Activated naive CD4-positive, alpha-beta T cell treated with anti-CD3 and anti-CD28 coated beads, Interleukin-2, amount 10 ng/mL, durations not matched to agents 7 days and 5 days (primary cell): Measurements from ENCODE around the gene AIFM2.
"Not testable (repeated sequence)": the region's sequence is repeated elsewhere in the genome, so short reads cannot be mapped to it uniquely, and the experiment has no call there.

Experiments used
- CTCF ChIA-PET: fragments of 350-600 bp; sonication (Branson Sonifier 250); formaldehyde crosslinking; loops from one replicate; lab custom pipeline; 2021; ENCODE audit warnings: antibody characterized with exemption; lab: Charles Lee
- DNase-seq: peaks from one replicate; pipeline ENCODE4 v3.0.0-alpha.2; 2020
- H3K27ac Mint-ChIP-seq: one replicate; pipeline ENCODE4 v1.8.0; 2021; ENCODE audit warnings: mild to moderate bottlenecking, moderate library complexity, mixed read lengths
- H3K27me3 Mint-ChIP-seq: one replicate; pipeline ENCODE4 v1.8.0; 2021; ENCODE audit warnings: mild to moderate bottlenecking, mixed read lengths
- H3K36me3 Mint-ChIP-seq: one replicate; pipeline ENCODE4 v1.8.0; 2021; ENCODE audit warnings: mixed read lengths
- H3K4me1 Mint-ChIP-seq: one replicate; pipeline ENCODE4 v1.8.0; 2021; ENCODE audit warnings: mixed read lengths
- H3K4me3 Mint-ChIP-seq: one replicate; pipeline ENCODE4 v1.8.0; 2021; ENCODE audit warnings: mild to moderate bottlenecking, moderate library complexity, mixed read lengths
- H3K9me3 Mint-ChIP-seq: one replicate; pipeline ENCODE4 v1.8.0; 2021; ENCODE audit warnings: mixed read lengths

The AIFM2 gene

DNA sequence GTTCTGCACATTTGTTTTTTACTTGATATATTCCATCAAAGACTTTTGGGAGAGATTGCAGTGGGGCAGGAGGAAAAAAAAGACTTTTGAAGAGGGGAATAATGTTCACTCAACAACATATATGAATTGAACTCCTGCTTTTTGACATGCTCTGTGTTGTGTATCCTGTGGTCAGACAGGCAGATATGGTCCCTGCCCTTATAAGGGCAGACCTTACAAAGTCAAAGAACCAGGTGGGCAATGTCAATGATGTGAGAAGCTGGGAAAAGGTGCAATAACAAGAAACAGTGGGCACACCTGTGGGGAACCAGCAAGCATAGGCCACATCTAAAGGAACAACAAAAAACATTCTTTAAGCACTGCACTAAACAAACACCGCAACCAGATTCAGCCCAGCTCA is 8.2 kb downstream of the AIFM2 start:
- Mint-ChIP-seq H3K27ac (no peak overlapping the region), H3K4me1 (no peaks in the 10 kb centered on the region), H3K9me3 (no peaks in the 10 kb centered on the region), H3K4me3 (no peak overlapping the region), H3K27me3 (peaks cover 3% of the 10 kb centered on the region), H3K36me3 (no peaks in the 10 kb centered on the region)
- CTCF ChIA-PET: interaction anchor here (1.7 kb wide), 1 partner anchor 9 kb away, joined by 9 read pairs; no protein-coding TSS in a partner anchor
- DNase-seq: no peak

DNA sequence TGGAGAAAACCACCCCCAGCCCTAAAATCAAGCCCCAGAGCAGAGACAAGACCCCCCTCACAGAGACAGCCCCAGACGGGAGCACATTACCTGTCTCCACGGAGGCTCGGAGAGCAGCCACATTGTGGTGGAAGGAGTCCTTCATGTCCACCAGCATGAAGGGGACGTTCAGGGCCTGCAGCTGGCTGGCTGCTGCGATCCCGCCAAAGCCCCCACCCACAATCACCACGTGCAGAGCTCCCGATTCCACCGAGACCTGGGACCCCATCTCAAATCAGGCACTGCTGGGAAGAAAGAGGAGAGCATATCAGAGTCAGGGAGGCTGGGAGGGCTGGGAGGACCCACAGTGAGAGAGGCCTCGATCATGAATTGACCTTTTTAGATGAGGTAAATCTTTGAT is 8.8 kb downstream of the AIFM2 start:
- H3K4me3 Mint-ChIP-seq: no peak overlapping the region
- H3K27me3 Mint-ChIP-seq: peaks cover 3% of the 10 kb centered on the region
- CTCF ChIA-PET: interaction anchor here (1.7 kb wide), 1 partner anchor 8 kb away, joined by 9 read pairs; no protein-coding TSS in a partner anchor

DNA sequence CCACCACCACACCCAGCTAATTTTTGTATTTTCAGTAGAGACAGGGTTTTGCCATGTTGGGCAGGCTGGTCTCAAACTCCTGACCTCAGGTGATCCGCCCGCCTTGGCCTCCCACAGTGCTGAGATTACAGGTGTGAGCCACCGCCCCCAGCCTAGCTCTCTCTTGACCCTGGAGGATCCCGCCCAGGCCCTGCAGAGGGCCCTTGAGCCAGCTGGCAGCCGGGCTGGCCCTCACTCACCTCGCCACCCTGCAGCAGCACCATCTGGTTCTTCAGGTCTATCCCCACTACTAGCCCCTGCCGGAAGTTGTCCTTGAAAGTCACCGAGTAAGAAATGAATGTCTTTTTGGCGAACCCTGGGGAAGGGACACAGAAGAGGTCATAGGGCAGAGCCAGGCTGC is 9.5 kb downstream of the AIFM2 start:
- H3K4me1 Mint-ChIP-seq: not testable (repeated sequence)

More for the DNA sequence above, 8.8 kb downstream of the AIFM2 start:
- DNase-seq: no peak
- Mint-ChIP-seq H3K27ac (no peak overlapping the region), H3K4me1 (no peaks in the 10 kb centered on the region), H3K36me3 (no peaks in the 10 kb centered on the region), H3K9me3 (no peaks in the 10 kb centered on the region)

DNA sequence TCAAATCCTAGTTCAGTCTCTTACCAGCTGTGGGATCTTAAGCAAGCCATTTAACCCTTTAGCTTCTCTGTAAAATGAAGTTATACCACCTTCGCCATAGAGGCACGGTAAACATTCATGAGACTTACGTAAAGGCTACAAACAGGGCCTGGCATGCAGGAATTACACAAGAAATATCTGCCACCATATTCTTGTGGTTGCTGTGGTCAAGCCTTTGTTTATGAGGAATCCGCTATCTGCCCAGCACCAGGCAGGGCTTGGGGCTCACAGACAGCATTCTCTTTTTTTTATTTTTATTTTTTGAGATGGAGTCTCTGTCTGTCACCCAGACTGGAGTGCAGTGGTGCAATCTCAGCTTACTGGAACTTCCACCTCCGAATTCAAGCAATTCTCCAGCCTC is 9.9 kb downstream of the AIFM2 start:
- Mint-ChIP-seq H3K9me3 (no peaks in the 10 kb centered on the region), H3K36me3 (no peaks in the 10 kb centered on the region), H3K27me3 (peaks cover 3% of the 10 kb centered on the region), H3K4me3 (no peak overlapping the region), H3K27ac (no peak overlapping the region), H3K4me1 (no peaks in the 10 kb centered on the region)
- DNase-seq: no peak
- CTCF ChIA-PET: interaction anchor here (0.9 kb wide), 2 partner anchors 23 to 242 kb away, joined by 3 read pairs; no protein-coding TSS in a partner anchor

More for the DNA sequence above, 9.5 kb downstream of the AIFM2 start:
- H3K9me3 Mint-ChIP-seq, H3K4me3 Mint-ChIP-seq, DNase-seq, H3K27me3 Mint-ChIP-seq, H3K27ac Mint-ChIP-seq, H3K36me3 Mint-ChIP-seq: not testable (repeated sequence)
- CTCF ChIA-PET: interaction anchor here (0.9 kb wide), 1 partner anchor 23 kb away, joined by 3 read pairs; no protein-coding TSS in a partner anchor

DNA sequence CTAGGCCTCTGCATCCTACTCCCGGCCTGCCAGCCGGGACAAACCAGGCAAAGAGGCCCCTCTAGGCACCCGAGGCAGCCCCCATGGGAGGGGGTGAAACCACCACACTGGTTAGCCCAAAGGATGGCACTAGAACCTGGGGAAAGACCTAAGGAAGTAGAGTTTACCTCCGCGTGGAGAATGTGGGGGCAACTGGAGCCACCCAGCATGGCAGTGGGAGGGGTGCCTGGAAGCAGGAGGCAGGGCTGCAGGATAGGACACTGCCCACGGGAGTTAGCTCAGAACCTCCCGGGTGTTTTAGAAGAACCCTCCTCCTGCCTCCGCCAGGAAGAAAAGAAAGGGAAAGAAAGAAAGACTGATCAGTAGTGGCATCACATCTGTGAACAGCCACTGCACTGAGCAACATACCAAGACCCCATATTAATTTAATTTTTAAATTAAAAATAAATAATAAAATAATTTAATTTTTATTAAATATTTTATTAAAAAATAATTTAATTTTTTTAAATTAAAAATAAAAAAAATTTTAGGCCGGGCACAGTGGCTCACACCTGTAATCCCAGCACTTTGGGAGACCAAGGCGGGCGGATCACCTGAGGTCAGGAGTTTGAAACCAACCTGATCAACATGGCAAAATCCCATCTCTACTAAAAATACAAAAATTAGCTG is 11.2 kb downstream of the AIFM2 start:
- H3K27ac Mint-ChIP-seq: no peak overlapping the region
- no peaks in the 10 kb centered on the region for H3K4me1 Mint-ChIP-seq
- DNase-seq: no peak
- no peaks in the 10 kb centered on the region for H3K9me3 Mint-ChIP-seq
- CTCF ChIA-PET: interaction anchor here (1.0 kb wide), 1 partner anchor 25 kb away, joined by 3 read pairs; no protein-coding TSS in a partner anchor
- no peak overlapping the region for H3K4me3 Mint-ChIP-seq
- H3K36me3 Mint-ChIP-seq: no peaks in the 10 kb centered on the region
- H3K27me3 Mint-ChIP-seq: peaks cover 3% of the 10 kb centered on the region

DNA sequence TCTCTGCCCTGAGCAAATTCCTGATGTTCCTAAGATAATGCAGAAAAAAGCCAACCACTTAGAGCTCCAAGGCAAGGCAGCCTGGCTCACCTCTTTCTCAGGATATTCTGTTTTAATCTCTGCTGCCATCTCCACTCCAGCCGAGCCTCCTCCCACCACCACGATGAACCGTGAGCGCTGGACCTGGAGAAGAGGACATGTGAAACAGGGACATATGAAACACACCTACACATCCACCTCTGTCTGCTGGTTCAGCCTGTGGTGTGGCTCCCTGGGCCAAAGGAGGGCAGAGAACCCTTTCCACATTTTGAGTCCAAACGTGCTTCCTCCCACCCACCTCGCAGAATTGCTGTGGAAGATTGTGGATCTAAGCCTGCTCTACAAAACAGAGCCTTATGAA is 12.2 kb downstream of the AIFM2 start:
- Mint-ChIP-seq H3K4me1 (peaks cover 2% of the 10 kb centered on the region), H3K9me3 (no peaks in the 10 kb centered on the region), H3K36me3 (no peaks in the 10 kb centered on the region), H3K27me3 (peaks cover 3% of the 10 kb centered on the region), H3K4me3 (no peak overlapping the region), H3K27ac (no peak overlapping the region)
- CTCF ChIA-PET: interaction anchor here (1.0 to 1.2 kb wide), 2 partner anchors 10 to 26 kb away, joined by 3 to 4 read pairs; partner anchors contain the start of gene TYSND1
- no peak for DNase-seq

DNA sequence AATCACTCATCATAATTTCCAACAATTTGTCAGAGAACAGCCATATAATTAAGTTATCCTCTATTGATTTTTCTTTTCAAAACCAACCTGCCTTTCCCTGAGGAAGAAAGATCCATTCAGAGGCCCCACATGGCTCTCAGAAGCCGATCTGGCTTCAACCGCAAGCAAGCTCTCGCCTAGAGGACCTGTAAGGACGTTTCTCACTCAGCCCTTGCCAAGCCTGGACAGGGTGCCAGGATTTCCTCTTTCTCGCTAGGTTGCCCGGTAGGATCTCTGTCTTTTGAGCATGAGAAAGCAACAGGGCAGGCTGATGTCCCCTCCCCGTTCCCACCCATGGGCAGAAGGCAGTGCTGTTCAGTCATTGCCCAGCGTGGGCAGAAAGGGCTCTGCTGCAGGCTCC is 13.0 kb downstream of the AIFM2 start:
- DNase-seq: no peak
- Mint-ChIP-seq H3K4me1 (peaks cover 2% of the 10 kb centered on the region), H3K27me3 (peaks cover 3% of the 10 kb centered on the region), H3K27ac (no peak overlapping the region), H3K36me3 (no peaks in the 10 kb centered on the region), H3K4me3 (no peak overlapping the region), H3K9me3 (no peaks in the 10 kb centered on the region)
- CTCF ChIA-PET: interaction anchor here (1.0 to 2.3 kb wide), 3 partner anchors 11 to 27 kb away, joined by 3 to 7 read pairs (median 4); partner anchors contain the start of gene TYSND1

DNA sequence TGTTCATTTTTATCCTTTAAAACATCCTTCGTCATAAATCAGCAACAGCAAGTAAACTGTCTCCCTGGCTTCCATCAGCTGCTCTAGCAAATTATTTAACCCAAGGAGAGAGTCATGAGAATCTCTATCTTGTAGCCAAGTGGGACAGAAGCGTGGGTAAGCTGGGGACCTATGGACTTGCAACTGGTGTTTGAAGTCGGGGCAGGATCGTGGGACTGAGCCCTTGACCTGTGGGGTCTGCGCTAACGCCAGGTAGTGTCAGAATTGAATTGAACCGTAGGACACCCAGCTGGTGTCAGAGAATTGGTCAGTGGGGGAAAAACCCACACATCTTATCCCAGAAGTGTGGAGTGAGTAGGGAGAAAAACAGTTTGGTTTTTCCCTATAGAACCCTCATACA is 13.4 kb downstream of the AIFM2 start:
- DNase-seq: no peak
- CTCF ChIA-PET: interaction anchor here (0.9 to 5.0 kb wide), 7 partner anchors 9 to 245 kb away, joined by 3 to 43 read pairs (median 7); partner anchors contain the start of gene TYSND1
- Mint-ChIP-seq H3K9me3 (no peaks in the 10 kb centered on the region), H3K4me3 (no peak overlapping the region), H3K36me3 (no peaks in the 10 kb centered on the region), H3K27ac (no peak overlapping the region), H3K4me1 (peaks cover 2% of the 10 kb centered on the region), H3K27me3 (peaks cover 3% of the 10 kb centered on the region)

DNA sequence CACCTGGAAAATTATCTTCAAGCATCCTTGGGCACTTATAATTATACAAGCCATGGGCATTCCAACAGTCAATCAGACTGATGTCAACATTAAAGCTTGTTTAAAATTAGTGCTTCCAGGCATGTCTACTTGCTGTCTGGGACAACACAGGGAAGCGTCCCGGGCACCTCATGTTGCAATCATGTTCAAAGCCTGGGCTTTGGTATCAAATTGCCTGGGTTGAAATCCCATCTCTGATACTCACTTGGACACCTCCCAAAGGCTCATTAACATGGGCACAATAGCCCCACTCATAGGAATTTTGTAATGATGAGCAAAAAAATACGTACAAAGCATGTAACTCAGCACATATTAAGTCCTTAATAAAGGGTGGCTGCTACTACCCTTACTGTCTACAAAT is 14.4 kb downstream of the AIFM2 start:
- Mint-ChIP-seq H3K27me3 (peaks cover 3% of the 10 kb centered on the region), H3K4me1 (peaks cover 2% of the 10 kb centered on the region), H3K4me3 (no peak overlapping the region), H3K27ac (no peak overlapping the region), H3K36me3 (peaks cover 2% of the 10 kb centered on the region), H3K9me3 (no peaks in the 10 kb centered on the region)
- CTCF ChIA-PET: interaction anchor here (0.9 to 5.0 kb wide), 10 partner anchors 8 to 246 kb away, joined by 3 to 43 read pairs (median 6); partner anchors contain the start of gene TYSND1
- DNase-seq: no peak

DNA sequence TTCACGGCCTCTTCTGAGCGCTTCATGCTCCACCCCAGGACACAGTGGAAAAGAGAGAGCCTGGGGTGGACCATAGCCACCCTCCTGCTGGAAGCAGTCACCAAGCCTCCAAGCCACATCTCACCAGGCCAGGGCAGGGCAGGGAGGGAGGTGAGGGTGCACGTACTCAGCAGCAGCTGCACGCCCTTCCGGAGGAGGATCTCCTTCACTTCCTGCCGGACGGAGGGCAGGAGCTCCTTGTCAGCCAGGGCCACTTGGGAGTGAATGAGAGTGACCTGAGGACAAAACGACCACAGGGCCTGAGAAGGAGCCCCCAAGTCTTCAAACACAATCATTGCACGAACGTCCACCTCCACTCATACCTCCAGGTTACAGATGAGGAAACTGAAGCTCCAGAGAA is 15.0 kb downstream of the AIFM2 start:
- H3K27ac Mint-ChIP-seq: no peak overlapping the region
- H3K9me3 Mint-ChIP-seq: no peaks in the 10 kb centered on the region
- H3K36me3 Mint-ChIP-seq: peaks cover 2% of the 10 kb centered on the region
- peaks cover 2% of the 10 kb centered on the region for H3K4me1 Mint-ChIP-seq
- DNase-seq: no peak
- H3K4me3 Mint-ChIP-seq: no peak overlapping the region
- peaks cover 3% of the 10 kb centered on the region for H3K27me3 Mint-ChIP-seq
- CTCF ChIA-PET: interaction anchor here (1.4 to 5.0 kb wide), 7 partner anchors 11 to 246 kb away, joined by 3 to 43 read pairs (median 10); partner anchors contain the start of gene TYSND1

DNA sequence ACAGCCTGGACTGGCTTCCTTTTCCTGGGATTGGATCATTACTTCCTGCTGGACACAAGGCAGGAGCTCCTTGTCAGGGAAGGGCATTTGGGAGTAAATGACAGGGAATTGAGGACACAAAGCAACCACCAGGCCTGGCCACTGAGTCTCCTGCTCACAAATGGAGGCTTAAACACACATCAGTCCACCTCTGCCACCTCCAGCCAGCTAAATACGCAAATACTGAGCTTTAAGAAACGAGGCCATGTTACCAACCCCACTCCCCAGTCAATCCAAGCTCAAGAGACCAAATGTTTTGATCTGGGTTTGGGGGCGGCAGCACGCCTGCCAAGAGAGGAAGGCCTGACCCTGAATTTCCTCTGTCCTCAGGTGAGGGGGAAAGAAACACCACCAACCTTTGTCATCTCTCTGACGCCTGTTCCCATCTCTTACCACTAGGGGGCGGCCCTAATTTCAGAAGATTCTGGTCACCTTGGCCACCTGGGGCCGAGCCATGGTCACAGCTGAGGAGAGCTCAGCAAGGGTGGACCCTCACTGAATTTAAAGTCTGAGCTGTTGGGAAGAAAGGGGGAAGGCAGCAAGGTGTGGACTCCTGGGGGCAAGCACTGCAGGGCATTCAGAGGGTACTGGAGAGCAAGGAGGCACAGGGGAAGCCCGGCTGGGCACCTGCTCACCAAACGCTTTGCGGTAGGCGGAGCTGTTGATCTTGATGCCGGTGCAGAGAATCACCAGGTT is 16.5 kb downstream of the AIFM2 start:
- Mint-ChIP-seq H3K4me1 (peaks cover 10% of the 10 kb centered on the region), H3K27ac (no peak overlapping the region), H3K4me3 (no peak overlapping the region), H3K36me3 (peaks cover 2% of the 10 kb centered on the region), H3K9me3 (no peaks in the 10 kb centered on the region), H3K27me3 (peaks cover 3% of the 10 kb centered on the region)
- CTCF ChIA-PET: interaction anchor here (0.6 to 5.0 kb wide), 38 partner anchors 9 to 619 kb away, joined by 3 to 51 read pairs (median 4); partner anchors contain the start of genes SAR1A and TYSND1
- DNase-seq: peak; percentile 68

DNA sequence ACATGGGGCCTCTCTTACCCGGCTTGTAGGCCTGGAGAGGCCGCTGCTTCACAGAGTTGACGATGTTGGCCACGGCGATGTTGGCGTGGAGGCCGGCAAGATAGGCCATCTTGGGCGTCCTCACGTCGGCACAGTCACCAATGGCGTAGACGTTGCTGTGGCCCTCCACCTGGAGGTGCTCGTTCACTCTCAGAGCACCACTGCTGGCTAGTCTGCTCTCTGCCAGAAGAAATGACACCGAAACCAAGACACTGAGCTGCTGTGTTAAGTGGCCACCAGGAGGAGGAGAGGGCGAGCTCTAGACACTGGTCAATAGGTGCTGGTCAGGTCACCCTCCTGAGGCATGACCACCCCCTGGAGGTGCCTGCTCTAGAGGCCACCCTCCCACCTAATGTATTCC is 17.7 kb downstream of the AIFM2 start:
- CTCF ChIA-PET: interaction anchor here (0.7 to 5.0 kb wide), 19 partner anchors 8 to 272 kb away, joined by 3 to 51 read pairs (median 8); partner anchors contain the start of genes SAR1A and TYSND1
- Mint-ChIP-seq H3K9me3 (no peaks in the 10 kb centered on the region), H3K36me3 (peaks cover 2% of the 10 kb centered on the region), H3K4me1 (peaks cover 10% of the 10 kb centered on the region), H3K27me3 (no peaks in the 10 kb centered on the region), H3K4me3 (no peak overlapping the region), H3K27ac (no peak overlapping the region)
- no peak for DNase-seq

DNA sequence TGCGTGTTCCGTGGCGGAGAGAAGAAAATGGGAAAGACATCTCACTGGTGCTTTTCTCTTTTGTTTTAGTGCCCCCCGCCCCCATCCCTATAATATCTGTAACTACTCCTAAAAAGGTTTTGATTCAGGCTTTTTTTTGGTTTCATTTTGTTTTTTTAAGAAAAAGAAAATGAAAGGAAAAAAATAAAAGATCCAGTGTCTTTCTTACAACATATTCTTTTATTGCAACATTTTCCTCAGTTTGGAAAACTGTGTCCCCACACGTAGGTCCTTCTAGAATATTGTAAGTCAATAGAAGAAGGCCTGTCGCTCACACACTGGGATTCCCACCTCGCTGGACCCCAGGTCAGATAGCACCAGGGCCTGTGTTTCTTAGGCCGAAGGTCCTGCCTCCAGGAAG is 20.6 kb downstream of the AIFM2 start:
- Mint-ChIP-seq H3K4me1 (peaks cover 10% of the 10 kb centered on the region), H3K27me3 (no peaks in the 10 kb centered on the region), H3K9me3 (no peaks in the 10 kb centered on the region), H3K36me3 (peaks cover 2% of the 10 kb centered on the region), H3K4me3 (no peak overlapping the region), H3K27ac (no peak overlapping the region)
- CTCF ChIA-PET: no interaction called here
- DNase-seq: no peak

DNA sequence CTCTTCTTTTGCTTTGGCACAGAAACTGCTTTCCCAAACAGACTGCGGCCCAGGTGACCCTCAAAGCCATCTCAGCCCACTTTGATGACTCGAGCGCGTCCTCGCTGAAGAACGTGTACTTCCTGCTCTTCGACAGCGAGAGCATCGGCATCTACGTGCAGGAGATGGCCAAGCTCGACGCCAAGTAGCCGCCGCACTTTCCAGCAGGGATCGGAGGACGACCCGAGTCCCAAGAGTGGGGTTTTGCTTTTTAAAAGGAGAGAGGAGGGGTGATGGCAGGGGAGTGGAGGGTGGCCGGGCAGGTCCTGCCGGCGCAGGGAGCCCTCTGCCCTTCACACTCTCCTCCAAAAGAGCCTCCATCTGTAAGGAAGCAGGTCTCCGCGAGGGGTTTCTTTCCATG is 21.1 kb downstream of the AIFM2 start:
- H3K36me3 Mint-ChIP-seq: peaks cover 2% of the 10 kb centered on the region
- no peak overlapping the region for H3K4me3 Mint-ChIP-seq
- H3K9me3 Mint-ChIP-seq: no peaks in the 10 kb centered on the region
- CTCF ChIA-PET: interaction anchor here (1.5 kb wide), 1 partner anchor 15 kb away, joined by 3 read pairs; no protein-coding TSS in a partner anchor
- H3K4me1 Mint-ChIP-seq: peaks cover 10% of the 10 kb centered on the region
- DNase-seq: no peak
- H3K27me3 Mint-ChIP-seq: no peaks in the 10 kb centered on the region
- H3K27ac Mint-ChIP-seq: no peak overlapping the region
